Measurements from ENCODE around the gene TPRA1.

Gene TPRA1

GRCh38 chr3:127590593-127591465, at the start of gene TPRA1:
TSS of gene TPRA1 (minus strand) at chr3:127590733. CDS start at chr3:127580146, 10,587 bp downstream.
- DNase-seq (ENCODE audit: low read depth), result peak; percentile 85

GRCh38 chr3:127640042-127640355, 49.5 kb upstream of the TPRA1 start:
- DNase-seq (ENCODE audit: low read depth), result no peak

GRCh38 chr3:127639173-127640041, 48.9 kb upstream of the TPRA1 start:
- DNase-seq (ENCODE audit: low read depth), result no peak

GRCh38 chr3:127637971-127638370, 47.4 kb upstream of the TPRA1 start:
- DNase-seq (ENCODE audit: low read depth), result no peak

- no peak for DNase-seq (ENCODE audit: low read depth)
Observed at GRCh38 chr3:127637546-127637945, 47.0 kb upstream of the TPRA1 start.

- DNase-seq (ENCODE audit: low read depth), result no peak
Observed at GRCh38 chr3:127634653-127635052, 44.1 kb upstream of the TPRA1 start.

GRCh38 chr3:127632035-127632820, 41.7 kb upstream of the TPRA1 start:
- no peak for DNase-seq (ENCODE audit: low read depth)

GRCh38 chr3:127630811-127631714, 40.5 kb upstream of the TPRA1 start:
- no peak for DNase-seq (ENCODE audit: low read depth)

- DNase-seq (ENCODE audit: low read depth), result no peak
Observed at GRCh38 chr3:127629467-127630403, 39.2 kb upstream of the TPRA1 start.

- DNase-seq (ENCODE audit: low read depth), result no peak
Observed at GRCh38 chr3:127628788-127629466, 38.4 kb upstream of the TPRA1 start, which contains the start of gene PODXL2. TSS of gene PODXL2 (plus strand) at chr3:127629185. CDS start at chr3:127629220, 35 bp downstream.

- no peak for DNase-seq (ENCODE audit: low read depth)
Observed at GRCh38 chr3:127628426-127628787, 37.9 kb upstream of the TPRA1 start.

GRCh38 chr3:127625821-127626220, 35.3 kb upstream of the TPRA1 start:
- no peak for DNase-seq (ENCODE audit: low read depth)

GRCh38 chr3:127624063-127624462, 33.5 kb upstream of the TPRA1 start:
- DNase-seq (ENCODE audit: low read depth), result no peak

GRCh38 chr3:127622772-127623576, 32.4 kb upstream of the TPRA1 start:
- no peak for DNase-seq (ENCODE audit: low read depth)

GRCh38 chr3:127622031-127622430, 31.5 kb upstream of the TPRA1 start:
- DNase-seq (ENCODE audit: low read depth), result no peak

- no peak for DNase-seq (ENCODE audit: low read depth)
Observed at GRCh38 chr3:127620637-127621375, 30.3 kb upstream of the TPRA1 start.

GRCh38 chr3:127618891-127619290, 28.4 kb upstream of the TPRA1 start:
- no peak for DNase-seq (ENCODE audit: low read depth)
